SK-N-SH (cell line): ENCODE measurements around the gene ACKR3. TPM values are rescaled to one million over a fixed set of nuclear protein-coding genes. Genes with fewer than 3 reads are reported as not detected.

Experiments used
- CTCF ChIA-PET: fragments of 300-600, 350-600 bp; formaldehyde crosslinking; extraction: SDS; loops from one replicate; lab custom pipeline; 2021; lab: Yijun Ruan, JAX
- POLR2A ChIA-PET: fragments of 350-600 bp; sonication (Branson Sonifier 250); formaldehyde crosslinking; extraction: SDS; loops from one replicate; lab custom pipeline; 2020; ENCODE audit warnings: antibody characterized with exemption, inconsistent platforms; lab: Yijun Ruan, JAX
- DNase-seq: peaks from one replicate; pipeline ENCODE4 v3.0.0; 2012
- H2AFZ ChIP-seq: fragments of 200-600 bp; sonication (generic); 2 replicates; pipeline ENCODE4 v1.8.1; 2016; ENCODE audit warnings: antibody characterized with exemption, mild to moderate bottlenecking, low read depth
- H3F3A ChIP-seq: fragments of 200-600 bp; sonication (generic); replicated peaks from 2 replicates; pipeline ENCODE3; 2016; ENCODE audit warnings: antibody characterized with exemption, mild to moderate bottlenecking; ENCODE audit not compliant: insufficient read depth
- H3K27ac ChIP-seq, 2 experiments: fragments of 200-500 bp in 1 of 2; fragments of 200-600 bp in 1 of 2; sonication (Bioruptor generic) in 1 of 2; sonication (generic), shearing (Covaris generic) in 1 of 2; 2 replicates each; pipeline versions ENCODE4 v1.5.1 to v1.6.1; 2014 to 2016; ENCODE audit warnings: low read depth in 2 of 2, inconsistent platforms in 1 of 2, low read length in 1 of 2, mild to moderate bottlenecking in 1 of 2, mixed read lengths in 1 of 2
- H3K27me3 ChIP-seq: fragments of 200-600 bp; sonication (generic), shearing (Covaris generic); 2 replicates; pipeline ENCODE4 v1.6.1; 2016; ENCODE audit warnings: mixed run types; ENCODE audit not compliant: insufficient read depth
- H3K36me3 ChIP-seq, 2 experiments: fragments of 200-500 bp in 1 of 2; fragments of 200-600 bp in 1 of 2; sonication (Bioruptor generic) in 1 of 2; sonication (generic) in 1 of 2; replicated peaks in 1 of 2; 2 replicates each; pipeline versions ENCODE3 to v1.5.1; 2014 to 2016; ENCODE audit warnings: low read length in 1 of 2, mild to moderate bottlenecking in 1 of 2; ENCODE audit not compliant: insufficient read depth in 2 of 2, control insufficient read depth in 1 of 2
- H3K4me1 ChIP-seq, 2 experiments: fragments of 200-500 bp in 1 of 2; fragments of 200-600 bp in 1 of 2; sonication (Bioruptor generic) in 1 of 2; sonication (generic), shearing (Covaris generic) in 1 of 2; 2 replicates each; pipeline versions ENCODE4 v1.5.1 to v1.6.1; 2014 to 2016; ENCODE audit warnings: low read depth in 1 of 2, low read length in 1 of 2, mixed run types in 1 of 2; ENCODE audit not compliant: insufficient read depth in 2 of 2, control insufficient read depth in 1 of 2
- H3K4me2 ChIP-seq: fragments of 200-600 bp; sonication (generic), shearing (Covaris generic); 2 replicates; pipeline ENCODE4 v1.6.1; 2017; ENCODE audit warnings: mixed run types
- H3K4me3 ChIP-seq, 2 experiments: fragments of 200-500 bp in 1 of 2; fragments of 200-600 bp in 1 of 2; sonication (Bioruptor generic) in 1 of 2; sonication (generic), shearing (Covaris generic) in 1 of 2; 2 replicates each; pipeline versions ENCODE4 v1.5.1 to v1.8.1; 2014 to 2016; ENCODE audit warnings: low read depth in 2 of 2, inconsistent platforms in 1 of 2, low read length in 1 of 2, mild to moderate bottlenecking in 1 of 2, mixed read lengths in 1 of 2, moderate library complexity in 1 of 2
- H3K79me2 ChIP-seq: fragments of 200-600 bp; sonication (generic); 2 replicates; pipeline ENCODE4 v1.8.1; 2017; ENCODE audit warnings: mild to moderate bottlenecking; ENCODE audit not compliant: insufficient read depth
- H3K9ac ChIP-seq: fragments of 200-600 bp; sonication (generic); 2 replicates; pipeline ENCODE4 v1.6.1; 2017; ENCODE audit warnings: mixed run types
- H3K9me2 ChIP-seq: fragments of 200-600 bp; sonication (generic); 2 replicates; pipeline ENCODE4 v1.6.1; 2017; ENCODE audit warnings: mixed run types
- H3K9me3 ChIP-seq: fragments of 200-600 bp; sonication (generic); 2 replicates; pipeline ENCODE4 v1.6.1; 2017; ENCODE audit warnings: mixed run types, mild to moderate bottlenecking, moderate library complexity
- H4K20me1 ChIP-seq: fragments of 200-600 bp; sonication (generic); 2 replicates; pipeline ENCODE4 v1.6.1; 2017; ENCODE audit warnings: mild to moderate bottlenecking, mixed run types; ENCODE audit not compliant: insufficient read depth
- CTCF ChIP-seq: fragments of 200-600 bp; sonication (generic); IDR thresholded peaks from 2 replicates; pipeline ENCODE4 v1.6.1; 2017; ENCODE audit warnings: antibody characterized with exemption, mild to moderate bottlenecking, moderate library complexity
- ELF1 ChIP-seq: IDR thresholded peaks from 2 replicates; pipeline ENCODE4 v1.4.0; 2012
- EP300 ChIP-seq, 2 experiments: IDR thresholded peaks; 2 replicates each; pipeline versions ENCODE4 v1.4.0 to v1.6.1; 2012; ENCODE audit warnings: borderline replicate concordance in 1 of 2, low read depth in 1 of 2, low read length in 1 of 2
- FOSL2 ChIP-seq: IDR thresholded peaks from 2 replicates; pipeline ENCODE4 v1.4.0; 2012; ENCODE audit warnings: low read depth, mild to moderate bottlenecking, moderate library complexity, borderline replicate concordance
- FOXJ3 ChIP-seq: sonication (generic); formaldehyde crosslinking; IDR thresholded peaks from 2 replicates; pipeline ENCODE4 v1.5.1; 2020; ENCODE audit warnings: mild to moderate bottlenecking, missing genetic modification reagents
- GABPA ChIP-seq: IDR thresholded peaks from 2 replicates; pipeline ENCODE4 v1.4.0; 2012; ENCODE audit warnings: low read depth, mild to moderate bottlenecking
- JUND ChIP-seq: IDR thresholded peaks from 2 replicates; pipeline ENCODE4 v1.4.0; 2012
- NFIC ChIP-seq: IDR thresholded peaks from 2 replicates; pipeline ENCODE4 v1.4.0; 2012; ENCODE audit warnings: borderline replicate concordance
- POLR2AphosphoS5 ChIP-seq: IDR thresholded peaks from 2 replicates; pipeline ENCODE4 v1.6.1; 2012; ENCODE audit warnings: low read depth, low read length
- SIN3A ChIP-seq: IDR thresholded peaks from 2 replicates; pipeline ENCODE4 v1.6.1; 2012; ENCODE audit warnings: low read depth, mild to moderate bottlenecking, low read length, moderate library complexity, borderline replicate concordance
- TAF1 ChIP-seq: IDR thresholded peaks from 2 replicates; pipeline ENCODE4 v1.6.1; 2012; ENCODE audit warnings: low read depth, mild to moderate bottlenecking, low read length, moderate library complexity, borderline replicate concordance
- TEAD4 ChIP-seq: IDR thresholded peaks from 2 replicates; pipeline ENCODE4 v1.4.0; 2012; ENCODE audit warnings: mild to moderate bottlenecking, borderline replicate concordance; ENCODE audit not compliant: insufficient read depth
- USF1 ChIP-seq: IDR thresholded peaks from 2 replicates; pipeline ENCODE4 v1.4.0; 2012; ENCODE audit warnings: low read depth, borderline replicate concordance
- ZBTB33 ChIP-seq: IDR thresholded peaks from 2 replicates; pipeline ENCODE4 v1.4.0; 2012; ENCODE audit warnings: low read depth, borderline replicate concordance
- WGBS: methylation state at CpG from one replicate; pipeline ENCODE4 v1.1.6; 2017; ENCODE audit warnings: low lambda C conversion rate; 5-methylcytosine and 5-hydroxymethylcytosine counted together
- polyA plus RNA-seq, 3 experiments: library from polyadenylated mRNA; depleted of rRNA; stranded (reverse); fragments of >200 nt; gene quantifications; 2 replicates each; pipeline ENCODE4 v1.2.3, GENCODE V29; 2012

ACKR3 gene
- polyA plus RNA-seq, 1 of the 3 experiments (the other 2 are of a cell fraction) = not detected

GRCh38 chr2:236622660-236623059 lies 53.0 kb downstream of the ACKR3 start:
- POLR2A ChIA-PET = no interaction called here
- Histone ChIP-seq H2AFZ (no peak overlapping the region), H3K4me1 (no peaks in the 10 kb centered on the region), H3K9ac (no peak overlapping the region), H4K20me1 (no peaks in the 10 kb centered on the region), H3K27me3 (peaks cover 4% of the 10 kb centered on the region; the same call in 1 of the 2 replicates), H3K79me2 (no peaks in the 10 kb centered on the region), H3K27ac (no peak overlapping the region), H3K9me2 (no peaks in the 10 kb centered on the region), H3F3A (no peaks in the 10 kb centered on the region), H3K4me3 (no peak overlapping the region), H3K4me2 (no peak overlapping the region), H3K9me3 (no peaks in the 10 kb centered on the region), H3K36me3 (no peaks in the 10 kb centered on the region)
- CTCF ChIA-PET = no interaction called here
- 33% methylated on average over 7 of the region's 9 CpGs for WGBS
- TF ChIP-seq CTCF (no peak), EP300 (IDR thresholded peaks at IDR 0.05; ENCODE audit: borderline replicate concordance in 1 of 2, low read depth in 1 of 2, low read length in 1 of 2) (no peak), POLR2AphosphoS5 (no peak), ELF1 (no peak), TAF1 (no peak), USF1 (no peak), NFIC (no peak), FOSL2 (no peak), JUND (no peak), GABPA (no peak)
- DNase-seq = no peak

GRCh38 chr2:236623816-236624215 lies 54.2 kb downstream of the ACKR3 start:
- Histone ChIP-seq H3K79me2 (no peaks in the 10 kb centered on the region), H3K9me3 (no peaks in the 10 kb centered on the region), H3K9ac (no peak overlapping the region), H3K4me2 (no peak overlapping the region), H3F3A (no peaks in the 10 kb centered on the region), H3K4me1 (no peaks in the 10 kb centered on the region), H3K4me3 (no peak overlapping the region), H3K27me3 (no peaks in the 10 kb centered on the region; the same call in 1 of the 2 replicates), H2AFZ (no peak overlapping the region), H3K36me3 (no peaks in the 10 kb centered on the region), H3K9me2 (no peaks in the 10 kb centered on the region), H4K20me1 (no peaks in the 10 kb centered on the region), H3K27ac (no peak overlapping the region)
- POLR2A ChIA-PET = no interaction called here
- TF ChIP-seq SIN3A (no peak), GABPA (no peak), FOXJ3 (no peak), ZBTB33 (no peak), TEAD4 (no peak), POLR2AphosphoS5 (no peak)
- WGBS = 46% methylated on average over 10 of the region's 10 CpGs
- CTCF ChIA-PET = interaction anchor here (0.8 kb wide), 1 partner anchor 11 kb away, joined by 3 read pairs; no protein-coding TSS in a partner anchor
- no peak for DNase-seq
